GM13976 (cell line): ENCODE results near the gene HMGN1.

Experiments used
- DNase-seq: peaks from one replicate; pipeline ENCODE4 v3.0.0; 2012; ENCODE audit warnings: low spot score
- CTCF ChIP-seq: IDR thresholded peaks from 2 replicates; pipeline ENCODE4 v1.5.1; 2012; ENCODE audit warnings: borderline replicate concordance, mild to moderate bottlenecking; ENCODE audit not compliant: insufficient read depth; ENCODE audit errors: extremely low read depth, missing control alignments, control extremely low read depth
- in situ Hi-C: fragments of 300-500 bp; cut with MboI; formaldehyde crosslinking; loops from one replicate; pipeline ENCODE4 v1.12.0; 2022; ENCODE audit warnings: low sequenced_read_pairs, mixed read lengths, inconsistent platforms; ENCODE audit not compliant: unreplicated experiment

HMGN1 gene

DNA sequence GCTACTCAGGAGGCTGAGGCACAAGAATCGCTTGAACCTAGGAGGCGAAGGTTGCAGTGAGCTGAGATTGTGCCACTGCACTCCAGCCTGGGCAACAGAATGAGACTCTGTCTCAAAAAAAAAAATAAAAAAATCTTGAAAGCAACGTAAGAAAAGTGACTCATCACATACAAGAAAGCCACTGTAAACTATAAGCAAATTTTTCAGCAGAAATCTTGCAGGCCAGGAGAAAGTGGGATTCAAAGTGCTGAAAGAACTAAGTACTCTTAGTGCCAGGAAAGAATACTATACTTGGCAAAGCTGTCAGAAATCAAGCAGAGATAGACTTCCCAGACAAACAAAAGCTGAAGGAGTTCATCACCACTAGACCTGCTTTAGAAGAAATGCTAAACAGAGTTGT, 4.4 kb upstream of the HMGN1 start:
- no peak for TF ChIP-seq CTCF
- in situ Hi-C loops, result no loop called here
- no peak for DNase-seq

DNA sequence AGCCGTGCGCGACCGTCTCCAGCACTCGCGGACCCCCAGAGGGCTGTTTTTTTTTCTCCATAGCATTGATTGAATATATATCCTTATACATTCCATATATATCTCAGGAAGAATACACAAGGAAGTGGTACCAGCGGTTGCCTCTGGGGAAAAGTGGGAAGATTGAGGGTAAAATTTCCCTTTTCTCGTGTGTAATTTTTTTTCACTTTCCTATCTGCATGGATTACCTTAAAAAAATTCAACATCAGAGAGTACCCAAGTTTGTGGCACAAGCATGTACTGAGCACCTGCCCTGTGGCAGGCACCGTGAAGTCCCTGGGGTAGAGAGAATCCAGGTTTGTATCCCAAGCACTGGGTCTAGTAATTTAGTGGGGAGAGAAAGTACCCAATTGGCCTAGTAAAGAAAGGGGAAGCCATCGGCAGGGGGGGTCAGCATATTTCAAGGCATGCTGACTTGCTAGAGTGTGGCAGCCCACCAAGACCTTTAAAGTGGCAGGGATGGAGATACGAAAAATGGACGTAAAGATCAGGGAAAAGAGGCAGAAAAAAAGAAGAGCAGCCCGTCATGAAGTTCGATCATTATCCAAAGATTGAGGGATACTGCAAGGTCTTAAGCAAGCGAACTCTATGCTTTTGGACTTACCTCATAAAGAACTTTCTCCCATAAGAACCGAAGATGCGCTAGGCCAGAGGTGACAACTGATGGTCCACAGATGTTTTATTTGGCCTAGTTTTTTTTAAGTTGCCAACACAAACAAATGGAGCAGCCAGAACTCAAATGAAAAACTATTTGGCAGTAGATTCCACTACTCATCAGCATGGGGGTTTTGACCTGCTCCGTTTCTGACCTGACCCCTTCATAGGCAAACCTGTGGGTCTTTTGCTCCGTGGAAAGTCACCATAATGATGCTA, 1.5 kb upstream of the HMGN1 start:
- TF ChIP-seq CTCF, result no peak

GRCh38 chr21:39349211-39350093, 564 bp upstream of the HMGN1 start:
- TF ChIP-seq CTCF, result no peak
- in situ Hi-C loops, result no loop called here
- peak; percentile 97 for DNase-seq

More for the DNA sequence above, 1.5 kb upstream of the HMGN1 start:
- in situ Hi-C loops, result no loop called here
- no peak for DNase-seq

DNA sequence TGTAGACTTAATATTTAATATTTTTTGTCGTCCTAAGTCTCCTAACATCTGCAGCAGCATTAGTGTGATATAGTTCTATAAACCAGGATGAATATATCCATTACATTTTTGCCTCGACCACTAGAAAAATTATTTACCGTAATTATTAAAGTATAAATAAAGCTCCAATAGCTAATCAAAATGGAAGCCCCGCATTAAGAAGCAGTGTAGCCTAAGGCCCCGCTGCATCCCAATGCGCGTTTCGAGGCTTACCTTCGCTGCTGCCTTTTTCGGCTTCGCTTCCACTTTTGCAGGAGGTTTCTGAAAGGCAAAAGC, 891 bp downstream of the HMGN1 start:
- TF ChIP-seq CTCF, result no peak
- no peak for DNase-seq
- in situ Hi-C loops, result no loop called here

DNA sequence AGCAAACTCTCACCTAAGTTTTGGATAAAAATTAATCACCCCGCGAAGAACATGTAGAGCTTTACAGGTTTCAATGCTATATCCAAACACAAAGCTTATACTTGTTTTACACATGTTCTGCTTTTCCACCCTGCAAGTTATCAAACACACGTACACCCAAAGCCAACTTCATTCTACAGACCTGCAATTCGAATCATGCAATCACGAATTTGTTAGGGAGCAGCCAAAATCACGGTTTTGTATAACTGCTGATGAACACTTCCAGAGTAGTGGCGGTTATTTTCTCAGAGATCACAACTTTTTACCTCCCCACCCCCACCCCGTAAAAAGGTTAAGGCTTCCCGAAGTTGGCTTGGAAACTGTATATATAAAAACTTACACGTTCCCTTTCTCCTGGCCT, 1.4 kb downstream of the HMGN1 start:
- TF ChIP-seq CTCF, result no peak
- DNase-seq, result no peak
- in situ Hi-C loops, result no loop called here

- DNase-seq, result no peak
- in situ Hi-C loops, result no loop called here
- TF ChIP-seq CTCF, result no peak
Observed at GRCh38 chr21:39346671-39347331, 2.1 kb downstream of the HMGN1 start.
